Activated naive CD8-positive, alpha-beta T cell (primary cell): ENCODE measurements around the gene SPARCL1.

Experiments
- H3K27ac Mint-ChIP-seq: one replicate; pipeline ENCODE4 v1.8.0; 2021; ENCODE audit warnings: mixed read lengths
- H3K27me3 Mint-ChIP-seq: one replicate; pipeline ENCODE4 v1.8.0; 2021; ENCODE audit warnings: mixed read lengths
- H3K36me3 Mint-ChIP-seq: one replicate; pipeline ENCODE4 v1.8.0; 2021; ENCODE audit warnings: mixed read lengths
- H3K4me1 Mint-ChIP-seq: one replicate; pipeline ENCODE4 v1.8.0; 2021; ENCODE audit warnings: low read depth, mixed read lengths
- H3K4me3 Mint-ChIP-seq: one replicate; pipeline ENCODE4 v1.8.0; 2021; ENCODE audit warnings: mild to moderate bottlenecking, mixed read lengths
- H3K9me3 Mint-ChIP-seq: one replicate; pipeline ENCODE4 v1.8.0; 2021; ENCODE audit warnings: low read depth, mixed read lengths

Gene SPARCL1

DNA sequence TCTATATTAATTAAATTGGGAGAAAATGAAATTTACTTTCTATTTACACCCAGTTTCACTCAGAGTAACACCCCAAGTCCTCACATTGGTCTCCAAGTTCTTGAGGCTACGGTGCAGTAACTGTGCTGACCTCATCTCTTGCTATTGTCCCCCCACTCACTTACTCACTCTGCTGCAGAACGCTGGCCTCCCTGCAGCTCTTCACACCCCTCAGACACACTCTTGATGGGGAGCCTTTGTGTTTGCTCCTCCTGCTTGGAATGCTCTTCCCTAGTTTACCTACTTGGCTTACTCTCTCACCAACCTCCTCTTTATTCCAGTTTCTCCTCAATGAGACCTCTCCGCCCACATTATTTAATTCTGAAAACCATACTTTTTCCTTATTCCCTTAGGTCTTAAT lies 22.2 kb upstream of the SPARCL1 start:
- Mint-ChIP-seq H3K27ac (no peak overlapping the region), H3K4me3 (no peak overlapping the region), H3K4me1 (no peaks in the 10 kb centered on the region), H3K36me3 (peaks cover 3% of the 10 kb centered on the region), H3K9me3 (no peaks in the 10 kb centered on the region), H3K27me3 (peaks cover 2% of the 10 kb centered on the region)

DNA sequence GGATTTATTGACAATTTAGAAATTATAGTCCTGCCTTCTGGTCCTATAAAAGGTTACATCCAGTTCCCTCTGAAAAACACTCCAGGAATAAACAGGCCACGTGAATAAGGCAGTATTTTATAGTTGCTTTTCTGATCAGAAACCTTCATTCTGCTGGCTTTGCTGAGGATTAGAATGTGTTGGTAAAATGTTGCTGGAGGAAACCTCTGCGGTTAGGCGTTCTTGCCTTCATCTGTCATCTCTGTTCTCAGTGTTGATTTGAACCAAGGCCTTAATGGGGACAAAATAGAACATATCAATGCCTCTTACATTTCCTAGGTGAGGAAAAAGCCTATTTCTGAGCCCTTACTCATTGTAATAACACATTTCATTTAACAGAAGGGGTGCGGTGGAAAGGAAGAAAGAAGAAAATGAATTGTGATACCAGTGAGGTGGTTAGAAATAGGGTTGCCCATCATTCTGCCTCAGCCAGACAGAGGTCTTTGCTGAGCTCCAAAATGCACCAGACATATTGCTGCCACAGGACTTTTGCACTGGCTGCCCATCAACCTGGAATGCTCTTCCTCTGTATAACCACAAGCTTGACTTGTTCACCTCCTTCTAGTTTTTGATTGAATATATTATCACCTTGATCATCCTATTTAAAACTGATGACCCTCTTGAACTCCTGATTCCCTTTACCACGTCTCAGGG lies 18.0 kb upstream of the SPARCL1 start:
- Mint-ChIP-seq H3K4me3 (no peak overlapping the region), H3K4me1 (no peaks in the 10 kb centered on the region), H3K9me3 (no peaks in the 10 kb centered on the region), H3K36me3 (peaks cover 3% of the 10 kb centered on the region), H3K27me3 (peaks cover 8% of the 10 kb centered on the region), H3K27ac (no peak overlapping the region)

DNA sequence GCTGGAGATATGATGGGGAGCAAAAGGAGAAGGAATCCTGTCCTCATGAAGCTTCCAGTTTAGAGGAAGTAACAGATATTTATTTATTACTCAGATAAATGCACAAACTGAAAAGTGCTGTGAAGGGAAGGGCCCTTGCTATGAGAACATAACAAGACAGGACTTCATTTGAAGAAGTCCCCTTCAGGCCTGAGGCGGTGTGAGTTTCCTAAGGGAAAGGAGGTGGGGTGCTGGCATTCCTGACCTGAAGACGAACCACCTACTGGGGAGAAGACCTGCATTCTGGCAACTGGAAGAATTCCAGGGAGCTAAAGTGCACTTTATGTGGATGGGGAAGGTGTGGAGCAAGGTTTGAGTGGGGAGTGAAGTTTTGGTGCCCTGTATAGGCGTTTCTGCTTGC lies 15.9 kb upstream of the SPARCL1 start:
- H3K4me1 Mint-ChIP-seq = no peaks in the 10 kb centered on the region
- H3K9me3 Mint-ChIP-seq = no peaks in the 10 kb centered on the region
- no peak overlapping the region for H3K4me3 Mint-ChIP-seq
- peaks cover 3% of the 10 kb centered on the region for H3K36me3 Mint-ChIP-seq
- no peak overlapping the region for H3K27ac Mint-ChIP-seq
- peaks cover 5% of the 10 kb centered on the region for H3K27me3 Mint-ChIP-seq

DNA sequence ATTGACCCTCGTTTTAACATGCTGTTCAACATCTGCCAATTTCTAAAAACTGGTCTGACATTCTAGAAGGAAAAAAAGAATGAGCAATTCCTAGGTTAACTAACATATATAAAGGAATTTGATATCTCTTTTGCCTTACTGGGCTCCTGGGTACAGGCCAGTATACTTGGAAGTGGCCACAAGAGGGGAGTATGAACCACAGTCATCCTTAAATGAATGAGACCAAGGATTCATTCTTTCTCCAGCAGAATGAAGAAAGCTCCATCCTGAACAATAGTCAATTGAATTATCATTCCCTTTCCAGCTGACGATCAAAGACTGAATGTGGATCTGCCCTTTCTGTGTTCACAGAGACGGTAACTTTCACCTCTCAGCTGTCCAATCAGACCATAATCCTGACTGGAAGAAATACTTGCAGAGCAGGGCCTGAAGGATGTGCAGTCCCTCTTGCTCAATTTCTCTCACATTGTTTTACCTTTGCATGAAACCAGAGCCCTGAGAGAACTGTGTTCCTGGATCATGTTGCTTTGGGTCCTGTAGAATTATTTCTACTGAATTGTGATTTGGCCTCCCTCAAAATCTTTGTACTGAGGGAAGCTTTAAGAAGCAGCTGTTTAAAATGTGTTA lies 14.8 kb upstream of the SPARCL1 start:
- Mint-ChIP-seq H3K4me1 (no peaks in the 10 kb centered on the region), H3K27ac (no peak overlapping the region)

DNA sequence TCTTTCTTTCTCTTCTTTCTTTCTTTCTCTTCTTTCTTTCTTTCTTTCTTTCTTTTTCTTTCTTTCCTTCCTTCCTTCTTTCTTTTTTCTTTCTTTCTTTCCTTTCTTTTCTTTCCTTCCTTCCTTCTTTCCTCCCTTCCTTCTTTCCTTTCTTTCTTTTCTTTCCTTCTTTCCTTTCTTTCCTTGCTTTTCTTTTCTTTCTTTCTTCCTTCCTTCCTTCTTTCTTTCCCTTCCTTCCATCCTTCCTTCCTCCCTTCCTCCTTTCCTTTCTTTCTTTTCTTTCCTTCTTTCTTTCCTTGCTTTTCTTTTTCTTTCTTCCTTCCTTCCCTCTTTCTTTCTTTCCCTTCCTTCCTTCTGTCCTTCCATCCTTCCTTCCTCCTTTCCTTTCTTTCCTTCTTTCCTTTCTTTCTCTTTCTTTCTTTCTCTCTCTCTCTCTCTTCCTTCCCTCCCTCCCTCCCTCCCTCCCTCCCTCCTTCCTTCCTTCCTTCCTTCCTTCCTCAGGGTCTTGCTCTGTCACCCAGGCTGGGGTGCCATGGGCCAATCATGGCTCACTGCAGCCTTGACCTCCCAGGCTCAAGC lies 13.6 kb upstream of the SPARCL1 start:
- Mint-ChIP-seq H3K36me3 (peaks cover 3% of the 10 kb centered on the region), H3K4me1 (no peaks in the 10 kb centered on the region), H3K4me3 (no peak overlapping the region), H3K27me3 (peaks cover 5% of the 10 kb centered on the region), H3K9me3 (no peaks in the 10 kb centered on the region), H3K27ac (no peak overlapping the region)

More for the DNA sequence above, 14.8 kb upstream of the SPARCL1 start:
- Mint-ChIP-seq H3K4me3 (no peak overlapping the region), H3K9me3 (no peaks in the 10 kb centered on the region), H3K36me3 (peaks cover 3% of the 10 kb centered on the region), H3K27me3 (peaks cover 5% of the 10 kb centered on the region)

DNA sequence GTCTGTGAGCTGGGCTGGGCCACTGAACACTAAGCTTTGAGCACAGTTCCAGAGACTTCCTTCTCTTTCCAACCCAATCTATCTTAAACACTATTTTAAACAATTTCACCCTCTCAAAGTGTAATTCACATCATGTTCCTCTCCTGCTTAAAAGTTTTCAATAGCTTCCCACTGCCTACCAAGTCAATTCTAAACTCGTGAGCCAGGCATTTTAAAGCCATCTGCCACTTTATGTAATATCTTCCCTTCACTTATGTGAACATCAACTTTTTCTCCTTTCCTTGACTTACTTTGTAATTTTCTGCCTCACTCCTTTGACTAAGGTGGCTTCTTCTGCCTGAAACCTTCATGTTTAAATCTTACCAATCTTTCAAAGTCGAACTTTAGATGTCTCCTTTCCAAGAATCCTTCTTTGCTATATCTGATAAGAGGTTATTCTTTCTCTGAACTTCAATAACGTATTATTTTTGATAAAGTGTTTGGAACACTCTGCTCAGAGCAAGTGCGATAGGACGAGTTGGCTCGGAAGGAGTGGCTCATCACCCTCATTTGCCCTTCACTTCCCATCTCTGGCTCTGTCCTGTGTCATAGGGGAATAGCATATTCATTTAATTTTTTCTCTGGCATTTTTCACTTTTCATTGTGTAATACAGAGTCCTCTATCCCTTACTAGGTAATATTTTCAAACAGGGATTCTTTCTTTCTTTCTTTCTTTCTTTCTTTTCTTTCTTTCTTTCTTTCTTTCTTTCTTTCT lies 13.0 kb upstream of the SPARCL1 start:
- Mint-ChIP-seq H3K4me1 (no peaks in the 10 kb centered on the region), H3K36me3 (peaks cover under 1% of the 10 kb centered on the region), H3K9me3 (peaks cover 1% of the 10 kb centered on the region), H3K27me3 (peaks cover 5% of the 10 kb centered on the region), H3K27ac (no peak overlapping the region), H3K4me3 (no peak overlapping the region)

DNA sequence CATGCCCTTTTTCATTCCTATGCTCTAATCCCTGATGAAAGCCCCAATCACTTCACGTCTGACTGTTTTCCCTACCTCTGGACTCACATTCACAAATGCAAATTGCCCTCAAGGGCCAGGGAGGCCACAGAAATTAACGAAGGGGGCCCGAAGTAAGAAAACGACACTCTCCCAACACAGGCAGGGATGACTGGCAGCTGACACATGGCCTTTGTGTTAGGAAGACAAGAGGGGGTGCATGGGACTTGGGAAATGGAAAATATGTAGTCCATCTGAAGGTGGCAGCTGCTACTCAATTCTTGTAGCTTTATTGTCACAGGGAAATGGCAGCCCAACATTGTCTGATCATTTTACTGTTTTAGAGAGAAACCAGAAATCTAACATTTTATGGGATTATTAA lies 12.3 kb upstream of the SPARCL1 start:
- Mint-ChIP-seq H3K4me3 (no peak overlapping the region), H3K27me3 (peaks cover 5% of the 10 kb centered on the region), H3K4me1 (no peaks in the 10 kb centered on the region), H3K9me3 (peaks cover 4% of the 10 kb centered on the region), H3K36me3 (peaks cover 3% of the 10 kb centered on the region), H3K27ac (no peak overlapping the region)

DNA sequence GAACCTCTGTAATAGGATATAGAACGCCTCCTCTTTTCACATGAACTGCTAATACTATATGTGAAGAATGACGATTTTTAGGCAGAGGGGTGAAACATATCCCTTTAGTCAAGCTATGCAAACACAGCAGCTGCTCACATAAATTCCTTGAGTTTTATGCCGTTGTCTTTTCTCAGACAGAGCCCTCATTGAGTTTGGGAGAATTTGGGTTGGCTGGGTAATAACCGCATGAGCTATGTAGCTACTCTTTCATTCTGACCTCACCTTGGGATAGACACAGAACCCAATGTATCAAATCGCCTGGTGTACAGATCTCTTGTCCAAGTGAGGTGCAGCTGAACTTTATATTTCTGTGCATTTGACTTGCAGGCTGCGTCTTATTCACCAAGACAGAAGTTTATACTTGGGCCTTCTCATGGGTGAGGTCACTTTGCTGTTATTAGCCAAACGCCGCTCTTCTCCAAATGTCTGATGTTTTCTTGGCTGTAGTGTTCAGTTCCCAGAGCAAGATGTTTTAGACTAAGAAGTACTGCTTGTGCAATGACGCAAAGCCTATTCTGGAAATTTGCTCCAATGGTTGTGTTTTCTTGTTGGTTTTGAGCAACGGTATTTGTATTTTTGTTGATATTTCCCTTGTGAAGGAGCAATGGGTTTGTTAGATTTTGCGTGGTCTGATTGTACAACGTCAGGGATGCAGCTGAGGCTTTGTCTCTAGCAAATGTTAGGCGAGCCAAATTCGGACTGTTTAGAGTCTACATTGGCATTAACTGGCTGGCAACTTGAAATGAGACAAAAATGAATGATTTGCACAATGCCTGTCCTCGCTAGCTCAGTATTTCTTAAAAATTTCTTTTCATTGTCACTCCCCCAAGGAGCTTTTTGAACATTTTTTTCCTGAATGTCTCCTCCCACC lies 11.2 kb upstream of the SPARCL1 start:
- Mint-ChIP-seq H3K4me1 (no peaks in the 10 kb centered on the region), H3K4me3 (no peak overlapping the region), H3K27ac (no peak overlapping the region), H3K9me3 (peaks cover 4% of the 10 kb centered on the region), H3K27me3 (peaks cover 5% of the 10 kb centered on the region), H3K36me3 (peaks cover 3% of the 10 kb centered on the region)

DNA sequence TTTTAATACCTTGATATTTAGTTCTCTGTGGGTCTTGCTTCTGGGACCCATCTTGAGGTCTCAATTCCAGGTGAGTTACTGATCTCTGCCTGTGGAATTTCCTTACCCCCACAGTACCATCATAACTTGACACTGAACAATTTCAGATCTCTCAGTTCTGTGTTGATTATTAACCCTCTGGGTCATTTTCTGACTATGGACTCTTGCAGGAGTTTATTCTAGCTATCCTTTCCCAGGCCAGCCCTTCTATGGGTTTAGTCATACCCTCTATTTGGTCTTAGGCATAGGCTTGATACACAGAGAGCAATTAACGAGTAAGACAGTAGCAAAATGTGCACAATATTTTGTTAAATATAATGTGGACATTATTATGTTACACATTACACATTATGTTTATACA lies 3.7 kb upstream of the SPARCL1 start:
- H3K4me1 Mint-ChIP-seq = no peaks in the 10 kb centered on the region
- peaks cover 1% of the 10 kb centered on the region for H3K27me3 Mint-ChIP-seq
- no peak overlapping the region for H3K4me3 Mint-ChIP-seq
- H3K27ac Mint-ChIP-seq = no peak overlapping the region
- H3K9me3 Mint-ChIP-seq = peaks cover 4% of the 10 kb centered on the region
- H3K36me3 Mint-ChIP-seq = peaks cover 3% of the 10 kb centered on the region

DNA sequence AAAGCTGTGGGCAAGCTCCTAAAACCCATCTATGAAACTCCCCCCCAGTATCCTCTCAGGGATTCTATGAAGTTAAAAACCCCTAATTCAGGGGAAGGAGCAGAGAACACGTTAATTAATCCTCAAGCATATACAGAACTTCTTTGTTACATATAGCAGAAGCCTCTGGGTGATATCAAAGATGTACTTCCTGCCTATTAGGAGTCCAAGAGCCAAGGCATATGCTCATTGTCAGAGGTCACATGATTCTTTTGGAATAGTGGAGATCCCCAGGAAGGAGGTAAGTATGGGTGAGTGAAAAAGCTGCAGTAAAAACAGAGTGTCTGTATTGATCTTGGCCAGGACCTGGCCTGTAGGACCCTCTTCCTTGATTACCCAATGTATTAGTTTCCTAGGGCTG lies 2.9 kb upstream of the SPARCL1 start:
- peaks cover 1% of the 10 kb centered on the region for H3K36me3 Mint-ChIP-seq
- H3K4me1 Mint-ChIP-seq = no peaks in the 10 kb centered on the region
- H3K4me3 Mint-ChIP-seq = no peak overlapping the region
- H3K27me3 Mint-ChIP-seq = peaks cover 1% of the 10 kb centered on the region
- no peak overlapping the region for H3K27ac Mint-ChIP-seq
- H3K9me3 Mint-ChIP-seq = peaks cover 2% of the 10 kb centered on the region

DNA sequence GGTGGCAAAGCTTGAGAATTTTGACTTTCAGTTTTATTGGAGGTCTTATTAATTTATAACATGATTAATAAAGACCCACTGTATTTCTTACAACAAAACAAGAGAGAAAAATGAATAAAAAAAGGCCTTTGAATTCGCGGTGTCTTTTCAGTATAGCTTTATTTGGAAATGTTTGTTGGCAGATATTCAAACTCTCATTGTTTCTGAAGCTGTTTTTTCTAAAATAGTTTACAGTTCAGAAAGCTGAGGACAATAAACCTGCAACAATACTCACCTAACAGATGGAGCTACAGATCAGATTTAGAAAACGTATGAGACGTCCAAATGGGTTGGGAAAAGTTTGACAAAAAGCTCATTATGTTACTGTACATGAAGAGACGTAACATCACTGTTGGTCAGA lies 2.4 kb upstream of the SPARCL1 start:
- no peaks in the 10 kb centered on the region for H3K4me1 Mint-ChIP-seq
- H3K36me3 Mint-ChIP-seq = no peaks in the 10 kb centered on the region
- H3K27ac Mint-ChIP-seq = no peak overlapping the region
- H3K9me3 Mint-ChIP-seq = no peaks in the 10 kb centered on the region
- peaks cover 1% of the 10 kb centered on the region for H3K27me3 Mint-ChIP-seq
- H3K4me3 Mint-ChIP-seq = no peak overlapping the region

DNA sequence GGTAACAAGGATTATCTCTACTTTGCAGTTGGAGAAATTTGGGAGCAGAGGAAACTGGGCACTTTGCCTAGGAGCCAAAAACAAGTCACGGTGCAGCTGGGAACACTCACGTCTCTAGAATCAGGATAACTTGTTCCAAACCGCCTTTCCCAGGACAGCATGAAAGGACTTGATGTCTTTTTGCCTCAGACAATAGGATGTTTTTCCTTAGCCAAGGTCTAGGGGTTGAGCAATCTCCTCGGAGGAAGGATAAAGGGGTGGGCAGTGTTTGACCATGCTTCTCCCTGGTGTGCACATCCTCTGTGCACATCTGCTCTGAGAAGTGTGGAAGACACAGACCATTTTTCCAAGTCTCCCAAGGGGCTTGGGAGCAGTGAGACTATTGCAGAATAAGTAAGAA lies 1.7 kb upstream of the SPARCL1 start:
- Mint-ChIP-seq H3K4me1 (no peaks in the 10 kb centered on the region), H3K36me3 (no peaks in the 10 kb centered on the region), H3K9me3 (no peaks in the 10 kb centered on the region), H3K27me3 (peaks cover 1% of the 10 kb centered on the region), H3K27ac (no peak overlapping the region), H3K4me3 (no peak overlapping the region)

DNA sequence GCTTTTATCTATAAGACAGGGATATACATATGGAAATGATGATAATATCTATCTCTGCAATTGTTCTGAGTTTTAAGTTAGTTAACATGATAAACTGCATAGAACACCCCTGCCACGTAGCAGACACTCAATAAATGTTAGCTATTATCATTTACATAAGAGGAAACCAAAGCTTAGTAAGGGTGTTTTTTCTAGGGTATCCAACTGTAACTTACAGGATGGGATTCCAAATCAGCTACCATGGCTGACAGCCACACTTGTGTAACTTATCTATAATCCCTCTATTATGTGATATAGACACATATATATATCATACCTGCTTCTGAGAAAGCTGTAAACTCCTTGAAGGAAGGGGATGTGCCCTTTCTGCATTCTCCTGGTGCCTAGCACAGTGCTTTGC lies 1.1 kb upstream of the SPARCL1 start:
- H3K4me1 Mint-ChIP-seq = no peaks in the 10 kb centered on the region
- H3K27ac Mint-ChIP-seq = no peak overlapping the region
- H3K4me3 Mint-ChIP-seq = no peak overlapping the region
- H3K36me3 Mint-ChIP-seq = no peaks in the 10 kb centered on the region
- no peaks in the 10 kb centered on the region for H3K9me3 Mint-ChIP-seq
- peaks cover 1% of the 10 kb centered on the region for H3K27me3 Mint-ChIP-seq

DNA sequence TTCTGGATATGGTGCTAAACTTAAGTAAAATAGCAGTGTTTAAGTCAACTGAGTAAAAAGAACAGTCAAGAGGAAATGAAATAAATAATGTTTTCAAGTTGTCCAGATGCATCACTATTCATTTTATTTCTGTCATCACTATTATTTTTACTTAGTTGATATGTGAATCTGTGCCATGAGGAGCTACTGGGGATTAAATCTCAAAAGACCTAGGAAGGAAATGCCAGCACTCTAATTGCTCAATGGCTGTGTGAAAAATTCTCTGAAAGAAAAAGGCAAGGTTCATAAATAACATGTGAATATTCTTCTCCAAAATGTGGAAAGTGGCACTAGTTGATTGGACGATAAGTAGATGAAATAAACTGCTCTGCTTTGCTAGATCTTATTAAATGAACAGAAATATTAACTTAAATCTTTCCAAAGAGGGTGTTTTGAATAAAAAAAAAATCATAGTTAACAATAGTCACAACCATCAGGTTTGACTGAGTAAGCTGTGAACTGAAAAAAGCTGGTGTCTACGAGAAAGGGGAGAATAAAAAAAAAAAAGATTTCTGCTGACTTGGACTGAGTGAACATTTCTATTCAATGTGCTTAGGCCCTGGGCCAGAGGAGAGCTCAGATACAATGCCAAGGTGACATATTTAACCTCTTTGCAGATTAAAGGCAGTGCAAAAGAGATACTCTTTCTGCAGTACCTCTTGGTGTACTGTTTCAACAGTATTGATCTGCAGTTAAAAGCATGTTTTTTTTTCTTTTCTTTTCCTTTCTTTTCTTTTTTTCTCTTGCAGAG lies 1.6 kb downstream of the SPARCL1 start:
- Mint-ChIP-seq H3K27me3 (no peaks in the 10 kb centered on the region), H3K36me3 (no peaks in the 10 kb centered on the region), H3K9me3 (peaks cover 14% of the 10 kb centered on the region), H3K4me1 (no peaks in the 10 kb centered on the region), H3K27ac (no peak overlapping the region), H3K4me3 (no peak overlapping the region)
